ENCODE measurements around the gene TMEM185B. TPM values are rescaled to one million over a fixed set of nuclear protein-coding genes. Genes with fewer than 3 reads are reported as not detected.
"Not testable (repeated sequence)": the region's sequence is repeated elsewhere in the genome, so short reads cannot be mapped to it uniquely, and the experiment has no call there.

The TMEM185B gene
- total RNA-seq, 4 donors from 2014 or later = 11.6 to 33.3 (median 20.1) TPM

DNA sequence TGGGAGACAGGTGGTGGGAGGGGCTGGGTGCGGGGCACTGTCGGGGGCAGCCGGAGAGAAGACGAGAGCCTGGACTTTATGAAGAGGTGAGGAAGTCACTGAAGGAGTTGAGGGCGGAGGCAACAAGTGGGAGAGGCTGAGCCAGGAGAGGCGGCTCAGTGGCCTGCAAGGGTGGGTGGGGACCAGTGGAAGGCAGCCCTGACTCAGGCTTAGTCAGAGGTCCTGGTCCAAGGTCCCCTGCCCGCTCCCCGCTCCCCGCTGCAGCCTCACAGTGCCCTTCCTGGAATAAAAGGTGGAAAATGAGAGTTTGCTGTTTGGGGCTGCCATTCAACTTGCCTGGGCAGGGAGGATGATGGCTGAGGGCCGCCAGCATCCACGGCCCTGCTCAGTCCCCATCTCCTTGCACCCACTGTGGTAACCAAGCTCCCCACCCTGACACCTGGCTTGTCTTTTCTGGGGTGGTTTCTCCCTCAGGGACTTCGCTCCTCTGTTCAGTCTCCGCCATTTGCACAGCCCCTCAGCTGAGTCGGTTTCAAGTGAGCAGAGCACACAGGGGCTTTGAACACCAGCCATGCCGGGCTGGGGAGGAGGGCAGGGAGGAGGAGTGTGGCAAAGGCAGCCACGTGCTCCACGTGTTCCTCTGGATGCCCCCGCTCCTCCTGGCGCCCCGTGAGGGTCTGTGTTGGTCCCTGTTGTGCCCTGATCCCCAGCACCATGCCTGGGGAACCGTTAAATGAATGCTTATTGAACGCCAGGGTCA is 15.7 kb upstream of the TMEM185B start:
- peak in 2 of 3 donors; percentile 90 to 91 for DNase-seq
- Histone ChIP-seq H3K9me3 (peaks cover 0 to under 1% (median 0%) of the 10 kb centered on the region in 4 donors), H3K27ac (peak overlapping the region in 3 of 4 donors; percentile 72 to 96 (median 83)), H3K36me3 (no peaks in the 10 kb centered on the region), H3K4me3 (peak overlapping the region in 1 of 4 donors; percentile 31), H3K4me1 (peaks cover 0 to 26% (median 2%) of the 10 kb centered on the region in 4 donors), H3K27me3 (no peaks in the 10 kb centered on the region)
- TF ChIP-seq POLR2A (IDR thresholded peaks at IDR 0.05) = peak; percentile 44 to 91
- TF ChIP-seq, protein P1, sequence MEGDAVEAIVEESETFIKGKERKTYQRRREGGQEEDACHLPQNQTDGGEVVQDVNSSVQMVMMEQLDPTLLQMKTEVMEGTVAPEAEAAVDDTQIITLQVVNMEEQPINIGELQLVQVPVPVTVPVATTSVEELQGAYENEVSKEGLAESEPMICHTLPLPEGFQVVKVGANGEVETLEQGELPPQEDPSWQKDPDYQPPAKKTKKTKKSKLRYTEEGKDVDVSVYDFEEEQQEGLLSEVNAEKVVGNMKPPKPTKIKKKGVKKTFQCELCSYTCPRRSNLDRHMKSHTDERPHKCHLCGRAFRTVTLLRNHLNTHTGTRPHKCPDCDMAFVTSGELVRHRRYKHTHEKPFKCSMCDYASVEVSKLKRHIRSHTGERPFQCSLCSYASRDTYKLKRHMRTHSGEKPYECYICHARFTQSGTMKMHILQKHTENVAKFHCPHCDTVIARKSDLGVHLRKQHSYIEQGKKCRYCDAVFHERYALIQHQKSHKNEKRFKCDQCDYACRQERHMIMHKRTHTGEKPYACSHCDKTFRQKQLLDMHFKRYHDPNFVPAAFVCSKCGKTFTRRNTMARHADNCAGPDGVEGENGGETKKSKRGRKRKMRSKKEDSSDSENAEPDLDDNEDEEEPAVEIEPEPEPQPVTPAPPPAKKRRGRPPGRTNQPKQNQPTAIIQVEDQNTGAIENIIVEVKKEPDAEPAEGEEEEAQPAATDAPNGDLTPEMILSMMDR (IDR thresholded peaks at IDR 0.05) = no peak

DNA sequence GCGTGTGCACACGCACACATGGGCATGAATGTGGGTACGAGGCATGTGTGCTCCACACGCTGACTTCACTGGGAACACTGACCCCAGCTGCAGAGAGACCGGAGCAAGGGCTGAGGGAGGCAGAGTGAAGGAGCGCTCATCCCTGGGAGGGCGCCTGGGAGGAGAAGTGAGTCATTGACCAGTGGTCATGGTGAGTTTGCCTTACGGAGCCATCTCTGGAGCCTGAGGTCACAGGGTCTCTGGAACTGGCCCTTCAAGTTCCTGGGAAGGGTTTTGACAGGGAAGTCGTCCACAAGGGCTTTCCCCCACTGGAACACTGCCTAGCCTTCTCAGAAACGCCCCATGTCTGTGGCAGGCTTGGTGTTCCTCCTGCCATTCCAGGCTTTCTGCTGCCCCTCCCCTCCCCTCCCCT is 14.3 kb upstream of the TMEM185B start:
- TF ChIP-seq POLR2A (IDR thresholded peaks at IDR 0.05) = no peak
- TF ChIP-seq, protein P1 (IDR thresholded peaks at IDR 0.05) = no peak
- Histone ChIP-seq H3K36me3 (no peaks in the 10 kb centered on the region), H3K4me1 (peaks cover 0 to 26% (median 2%) of the 10 kb centered on the region in 4 donors), H3K27ac (peak overlapping the region in 2 of 4 donors; percentile 83 to 96), H3K9me3 (no peaks in the 10 kb centered on the region), H3K4me3 (no peak overlapping the region), H3K27me3 (no peaks in the 10 kb centered on the region)
- no peak for DNase-seq

DNA sequence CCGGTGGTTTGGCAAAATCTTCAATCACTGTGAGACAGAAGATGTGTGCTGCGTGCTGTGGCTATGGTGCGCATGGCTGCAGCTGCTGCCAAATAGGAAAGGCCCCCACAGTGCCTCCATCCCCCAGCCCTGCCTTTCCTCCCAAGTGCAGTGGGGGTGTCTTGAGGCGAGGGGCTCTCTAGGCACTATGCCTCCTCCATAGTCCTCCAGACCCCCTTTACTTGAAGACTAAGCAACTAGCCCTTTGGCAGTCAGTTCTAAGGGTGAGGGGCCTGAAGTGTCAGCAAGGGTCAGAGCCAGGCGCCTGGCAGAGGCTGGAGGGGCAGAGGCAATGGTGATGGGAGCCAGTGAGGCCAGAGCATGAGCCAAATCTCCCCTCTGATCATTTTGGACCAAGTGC is 13.6 kb upstream of the TMEM185B start:
- Histone ChIP-seq H3K27ac (no peak overlapping the region), H3K4me1 (peaks cover 0 to 28% (median 2%) of the 10 kb centered on the region in 4 donors), H3K27me3 (no peaks in the 10 kb centered on the region), H3K9me3 (no peaks in the 10 kb centered on the region), H3K4me3 (no peak overlapping the region), H3K36me3 (no peaks in the 10 kb centered on the region)
- TF ChIP-seq POLR2A (IDR thresholded peaks at IDR 0.05) = no peak
- TF ChIP-seq, protein P1 (IDR thresholded peaks at IDR 0.05) = no peak
- peak in 1 of 3 donors; percentile 10 for DNase-seq

DNA sequence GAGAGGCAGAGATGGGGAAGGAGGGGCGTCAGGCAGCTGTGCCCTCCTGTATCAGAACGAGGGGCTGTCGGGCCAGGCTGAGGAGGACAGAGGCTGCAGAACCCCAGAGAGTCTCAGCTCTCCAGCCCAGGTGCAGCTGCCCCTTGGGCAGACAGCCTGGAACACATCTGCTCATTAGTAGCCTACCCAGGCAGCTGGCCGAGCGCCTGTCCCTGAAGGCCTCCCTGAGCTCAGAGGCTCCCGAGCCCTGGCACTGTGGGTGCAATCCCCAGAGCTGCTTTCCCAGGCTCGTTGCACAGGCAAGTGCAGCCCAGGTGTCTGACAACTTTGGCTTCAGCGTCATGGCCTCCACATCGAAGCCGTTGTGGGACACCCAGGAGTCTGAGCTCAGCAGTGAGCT is 13.1 kb upstream of the TMEM185B start:
- TF ChIP-seq POLR2A (IDR thresholded peaks at IDR 0.05) = no peak
- TF ChIP-seq, protein P1 (IDR thresholded peaks at IDR 0.05) = no peak
- peak in 1 of 3 donors; percentile 33 for DNase-seq
- H3K27me3 ChIP-seq = no peaks in the 10 kb centered on the region

DNA sequence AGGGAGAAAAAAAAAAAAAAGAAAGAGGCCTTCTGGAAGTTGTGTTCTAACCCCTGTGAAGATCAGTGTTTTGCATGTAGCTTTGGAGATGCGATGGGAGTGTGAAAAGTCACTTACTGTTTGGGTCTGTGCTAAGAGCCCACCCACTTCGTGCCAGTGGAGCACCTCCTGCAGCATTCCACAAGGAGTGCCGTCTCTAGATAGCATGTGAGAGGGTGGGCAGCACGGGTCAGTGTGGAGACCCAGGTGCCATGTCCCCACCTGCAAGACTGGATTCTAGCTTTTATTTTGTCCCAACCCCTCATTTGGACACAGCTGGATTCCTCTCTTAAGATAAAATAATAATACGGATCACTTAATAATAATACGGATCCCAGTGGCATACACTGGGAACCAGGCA is 12.5 kb upstream of the TMEM185B start:
- DNase-seq = peak in 1 of 3 donors; percentile 31
- H3K4me1 ChIP-seq = peaks cover 0 to 38% (median 7%) of the 10 kb centered on the region in 4 donors
- H3K9me3 ChIP-seq = no peaks in the 10 kb centered on the region
- H3K36me3 ChIP-seq = no peaks in the 10 kb centered on the region
- no peak overlapping the region for H3K27ac ChIP-seq
- no peak overlapping the region for H3K4me3 ChIP-seq
- H3K27me3 ChIP-seq = no peaks in the 10 kb centered on the region
- TF ChIP-seq, protein P1 (IDR thresholded peaks at IDR 0.05) = no peak
- no peak for TF ChIP-seq POLR2A (IDR thresholded peaks at IDR 0.05)

More for the DNA sequence above, 13.1 kb upstream of the TMEM185B start:
- Histone ChIP-seq H3K9me3 (no peaks in the 10 kb centered on the region), H3K36me3 (no peaks in the 10 kb centered on the region), H3K27ac (no peak overlapping the region), H3K4me3 (no peak overlapping the region), H3K4me1 (peaks cover 0 to 33% (median 5%) of the 10 kb centered on the region in 4 donors)

DNA sequence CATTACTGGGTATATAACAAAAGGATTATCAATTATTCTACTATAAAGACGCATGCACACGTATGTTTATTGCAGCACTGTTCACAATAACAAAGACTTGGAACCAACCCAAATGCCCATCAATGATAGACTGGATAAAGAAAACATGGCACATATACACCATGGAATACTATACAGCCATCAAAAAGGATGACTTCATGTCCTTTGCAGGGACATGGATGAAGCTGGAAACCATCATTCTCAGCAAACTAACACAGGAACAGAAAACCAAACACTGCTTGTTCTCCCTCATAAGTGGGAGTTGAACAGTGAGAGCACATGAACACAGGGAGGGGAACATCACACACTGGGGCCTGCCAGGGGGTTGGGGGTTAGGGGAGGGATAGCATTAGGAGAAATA is 12.0 kb upstream of the TMEM185B start:
- not testable (repeated sequence) for H3K27ac ChIP-seq, H3K9me3 ChIP-seq, H3K36me3 ChIP-seq, H3K4me3 ChIP-seq, DNase-seq, H3K27me3 ChIP-seq
- H3K4me1 ChIP-seq = peaks cover 3 to 43% (median 8%) of the 10 kb centered on the region in 4 donors
